ENCODE results near the gene AKAP13.

- TF ChIP-seq CTCF (IDR thresholded peaks at IDR 0.05) (no peak), POLR2AphosphoS5 (IDR thresholded peaks at IDR 0.05) (no peak), POLR2A (IDR thresholded peaks at IDR 0.05) (no peak)
Measured at GRCh38 chr15:85488997-85489396, 108.6 kb downstream of the AKAP13 start.

Data from breast epithelium (tissue), 3 donors.